H1 (cell line): ENCODE results near the gene CKLF. TPM values are rescaled to one million over a fixed set of nuclear protein-coding genes. Genes with fewer than 3 reads are reported as not detected.

Experiments
- CTCF ChIA-PET: fragments of 300-600 bp; sonication (Branson Sonifier 250); formaldehyde crosslinking; loops from one replicate; lab custom pipeline; 2021; ENCODE audit not compliant: partially characterized antibody; lab: Charles Lee
- POLR2A ChIA-PET: fragments of 300-600 bp; sonication (Branson Sonifier 250); formaldehyde crosslinking; loops from one replicate; lab custom pipeline; 2021; ENCODE audit warnings: inconsistent platforms; ENCODE audit not compliant: partially characterized antibody; lab: Charles Lee
- DNase-seq, 2 experiments: peaks; one replicate each; pipeline versions ENCODE4 v3.0.0 to v3.0.0-alpha.2; 2010 to 2022; ENCODE audit warnings: low spot score in 2 of 2, low read depth in 1 of 2, mixed read lengths in 1 of 2
- FAIRE-seq: peaks from 2 replicates; lab custom pipeline; 2011; peaks lifted over from hg19 to GRCh38; lab: Jason Lieb, UNC
- H2AFZ ChIP-seq: 2 replicates; pipeline ENCODE4 v1.8.1; 2012; ENCODE audit warnings: low read length, inconsistent platforms
- H2AK5ac ChIP-seq: 2 replicates; pipeline ENCODE4 v1.6.1; 2013; ENCODE audit warnings: low read depth, low read length
- H2BK120ac ChIP-seq: replicated peaks from 2 replicates; pipeline ENCODE3; 2013; ENCODE audit warnings: low read depth, low read length, inconsistent platforms
- H2BK12ac ChIP-seq: 2 replicates; pipeline ENCODE4 v1.6.1; 2013; ENCODE audit warnings: low read depth, low read length
- H2BK15ac ChIP-seq: 2 replicates; pipeline ENCODE4 v1.6.1; 2013; ENCODE audit warnings: low read length
- H2BK20ac ChIP-seq: 2 replicates; pipeline ENCODE4 v1.6.1; 2013; ENCODE audit warnings: low read length
- H2BK5ac ChIP-seq: 2 replicates; pipeline ENCODE4 v1.6.1; 2013; ENCODE audit warnings: low read depth, low read length
- H3K14ac ChIP-seq: 2 replicates; pipeline ENCODE4 v1.6.1; 2013; ENCODE audit warnings: inconsistent platforms; ENCODE audit not compliant: insufficient read length
- H3K18ac ChIP-seq: 2 replicates; pipeline ENCODE4 v1.6.1; 2013; ENCODE audit warnings: low read length; ENCODE audit errors: extremely low read depth
- H3K23ac ChIP-seq: 2 replicates; pipeline ENCODE4 v1.6.1; 2013; ENCODE audit warnings: inconsistent platforms; ENCODE audit not compliant: insufficient read length
- H3K23me2 ChIP-seq: 2 replicates; pipeline ENCODE4 v1.6.1; 2013; ENCODE audit warnings: low read depth, low read length
- H3K27ac ChIP-seq: 2 replicates; pipeline ENCODE4 v1.6.1; 2011; ENCODE audit warnings: low read depth, low read length, inconsistent platforms
- H3K27me3 ChIP-seq, 4 experiments: replicated peaks in 1 of 4; 1 replicate in 1 of 4; 2 replicates in 3 of 4; pipeline versions ENCODE4 v1.6.1 to v1.8.1; 2011 to 2013; ENCODE audit warnings: low read length in 3 of 4, mild to moderate bottlenecking in 3 of 4, inconsistent platforms in 2 of 4, mixed read lengths in 2 of 4, moderate library complexity in 1 of 4; ENCODE audit not compliant: control insufficient read depth in 3 of 4, insufficient read depth in 3 of 4; ENCODE audit errors: extremely low read depth in 1 of 4
- H3K36me3 ChIP-seq, 4 experiments: 2 replicates each; pipeline versions ENCODE4 v1.6.1 to v1.8.1; 2011 to 2013; ENCODE audit warnings: mild to moderate bottlenecking in 4 of 4, low read length in 3 of 4, moderate library complexity in 2 of 4, control low read depth in 1 of 4, inconsistent platforms in 1 of 4; ENCODE audit not compliant: insufficient read depth in 4 of 4, control insufficient read depth in 2 of 4
- H3K4ac ChIP-seq: replicated peaks from 2 replicates; pipeline ENCODE3; 2013; ENCODE audit warnings: low read length, low read depth, mixed read lengths, inconsistent platforms; ENCODE audit not compliant: insufficient read length
- H3K4me1 ChIP-seq, 4 experiments: replicated peaks in 1 of 4; 1 replicate in 1 of 4; 2 replicates in 3 of 4; pipeline versions ENCODE4 v1.6.1 to v1.8.1; 2011 to 2013; ENCODE audit warnings: low read length in 3 of 4, inconsistent platforms in 2 of 4, mixed read lengths in 1 of 4; ENCODE audit not compliant: insufficient read depth in 4 of 4, control insufficient read depth in 3 of 4
- H3K4me2 ChIP-seq, 2 experiments: 2 replicates each; pipeline versions ENCODE4 v1.6.1 to v1.8.1; 2011 to 2013; ENCODE audit warnings: low read depth in 2 of 2, low read length in 2 of 2, control low read depth in 1 of 2, inconsistent platforms in 1 of 2, mild to moderate bottlenecking in 1 of 2; ENCODE audit not compliant: insufficient read depth in 1 of 2
- H3K4me3 ChIP-seq, 4 experiments: fragments of 200-600, 300-600 bp in 1 of 4; sonication (generic), shearing (Covaris generic), sonication (Bioruptor Twin) in 1 of 4; 2 replicates each; pipeline versions ENCODE4 v1.5.1 to v1.8.1; 2011 to 2016; ENCODE audit warnings: low read length in 4 of 4, low read depth in 3 of 4, control low read depth in 2 of 4, inconsistent platforms in 2 of 4, mild to moderate bottlenecking in 2 of 4, mixed read lengths in 1 of 4, moderate library complexity in 1 of 4; ENCODE audit not compliant: insufficient read depth in 2 of 4; ENCODE audit errors: extremely low read depth in 1 of 4
- H3K56ac ChIP-seq: replicated peaks from 2 replicates; pipeline ENCODE3; 2013; ENCODE audit warnings: low read depth, mild to moderate bottlenecking, mixed read lengths, low read length, inconsistent platforms; ENCODE audit not compliant: insufficient read length
- H3K79me1 ChIP-seq: 2 replicates; pipeline ENCODE4 v1.6.1; 2013; ENCODE audit warnings: low read depth, low read length, control low read depth
- H3K79me2 ChIP-seq, 2 experiments: 2 replicates each; pipeline versions ENCODE4 v1.6.1 to v1.8.1; 2012 to 2013; ENCODE audit warnings: low read length in 2 of 2, mild to moderate bottlenecking in 2 of 2, inconsistent platforms in 1 of 2; ENCODE audit not compliant: insufficient read depth in 2 of 2, control insufficient read depth in 1 of 2
- H3K9ac ChIP-seq, 4 experiments: replicated peaks in 1 of 4; 1 replicate in 1 of 4; 2 replicates in 3 of 4; pipeline versions ENCODE4 v1.6.1 to v1.8.1; 2011 to 2013; ENCODE audit warnings: low read depth in 3 of 4, low read length in 3 of 4, control low read depth in 2 of 4, mild to moderate bottlenecking in 2 of 4, moderate library complexity in 2 of 4, inconsistent platforms in 1 of 4; ENCODE audit errors: extremely low read depth in 1 of 4
- H3K9me3 ChIP-seq, 2 experiments: 2 replicates each; pipeline versions ENCODE4 v1.6.1 to v1.8.1; 2012 to 2013; ENCODE audit warnings: mild to moderate bottlenecking in 2 of 2, moderate library complexity in 2 of 2, control low read depth in 1 of 2, inconsistent platforms in 1 of 2, low read depth in 1 of 2, low read length in 1 of 2, mixed read lengths in 1 of 2; ENCODE audit not compliant: insufficient read depth in 2 of 2
- H4K20me1 ChIP-seq, 2 experiments: replicated peaks in 1 of 2; 2 replicates each; pipeline versions ENCODE3 to v1.8.1; 2011 to 2013; ENCODE audit warnings: inconsistent platforms in 2 of 2, low read length in 2 of 2, mild to moderate bottlenecking in 1 of 2; ENCODE audit not compliant: insufficient read depth in 2 of 2, control insufficient read depth in 1 of 2
- H4K5ac ChIP-seq: 2 replicates; pipeline ENCODE4 v1.6.1; 2013; ENCODE audit warnings: low read length, low read depth, mixed read lengths, inconsistent platforms; ENCODE audit not compliant: insufficient read length
- H4K8ac ChIP-seq: 2 replicates; pipeline ENCODE4 v1.8.0; 2013; ENCODE audit warnings: mild to moderate bottlenecking, moderate library complexity, low read length, inconsistent platforms; ENCODE audit not compliant: insufficient read depth; ENCODE audit errors: extremely low read depth
- H4K91ac ChIP-seq: replicated peaks from 2 replicates; pipeline ENCODE3; 2013; ENCODE audit warnings: low read length, mixed read lengths, inconsistent platforms; ENCODE audit not compliant: insufficient read length
- ASH2L ChIP-seq: fragments of 200-600, 300-600 bp; sonication (generic); IDR thresholded peaks from one replicate; pipeline ENCODE4 v1.7.1; 2017; ENCODE audit warnings: low read length
- ATF3 ChIP-seq: IDR thresholded peaks from 2 replicates; pipeline ENCODE4 v1.6.1; 2011; ENCODE audit warnings: low read depth, mild to moderate bottlenecking, low read length; ENCODE audit not compliant: insufficient read depth
- BCL11A ChIP-seq, 2 experiments: IDR thresholded peaks; one replicate each; pipeline ENCODE4 v1.6.1; 2011; ENCODE audit warnings: low read depth in 2 of 2, low read length in 2 of 2, mild to moderate bottlenecking in 2 of 2
- BRCA1 ChIP-seq: IDR thresholded peaks from 2 replicates; pipeline ENCODE4 v1.6.1; 2012; ENCODE audit warnings: low read depth, low read length, improper control_type of control experiment
- GABPA ChIP-seq: IDR thresholded peaks from 2 replicates; pipeline ENCODE4 v1.6.1; 2011; ENCODE audit warnings: mild to moderate bottlenecking, low read length, moderate library complexity, borderline replicate concordance; ENCODE audit not compliant: insufficient read depth
- KDM1A ChIP-seq: fragments of 200-600, 300-600 bp; sonication (generic); IDR thresholded peaks from 2 replicates; pipeline ENCODE4 v1.7.1; 2016; ENCODE audit warnings: mild to moderate bottlenecking, low read length, borderline replicate concordance
- MAX ChIP-seq: IDR thresholded peaks from 2 replicates; pipeline ENCODE4 v1.6.1; 2012; ENCODE audit warnings: inconsistent platforms
- POLR2A ChIP-seq, 2 experiments: IDR thresholded peaks; 1 replicate in 1 of 2; 2 replicates in 1 of 2; pipeline ENCODE4 v1.6.1; 2011; ENCODE audit warnings: low read depth in 2 of 2, low read length in 2 of 2, mild to moderate bottlenecking in 2 of 2; ENCODE audit errors: control extremely low read depth in 1 of 2
- POLR2AphosphoS5 ChIP-seq: IDR thresholded peaks from 2 replicates; pipeline ENCODE4 v1.6.1; 2011; ENCODE audit warnings: low read depth, low read length
- POU5F1 ChIP-seq: IDR thresholded peaks from 2 replicates; pipeline ENCODE4 v1.6.1; 2011; ENCODE audit warnings: low read depth, mild to moderate bottlenecking, low read length, moderate library complexity
- SIN3A ChIP-seq, 2 experiments: IDR thresholded peaks in 1 of 2; conservative IDR thresholded peaks in 1 of 2; 2 replicates each; pipeline ENCODE4 v1.6.1; 2011 to 2012; ENCODE audit warnings: low read length in 2 of 2, improper control_type of control experiment in 1 of 2, low read depth in 1 of 2, mild to moderate bottlenecking in 1 of 2
- SIRT6 ChIP-seq: IDR thresholded peaks from one replicate; pipeline ENCODE4 v1.7.1; 2012; ENCODE audit warnings: low read length, inconsistent platforms
- SIX5 ChIP-seq: IDR thresholded peaks from 2 replicates; pipeline ENCODE4 v1.6.1; 2011; ENCODE audit warnings: mild to moderate bottlenecking, low read depth, low read length
- WGBS, 2 experiments: shearing (Covaris generic) in 1 of 2; methylation state at CpG; one replicate each; pipeline versions ENCODE4 v1.1.6 to v1.1.7; 2013 to 2015; ENCODE audit warnings: low lambda C conversion rate in 2 of 2, mixed read lengths in 2 of 2, inconsistent platforms in 1 of 2, low coverage in 1 of 2, missing lambda C conversion rate in 1 of 2; ENCODE audit not compliant: insufficient replicate concordance in 2 of 2, insufficient coverage in 1 of 2, insufficient read length in 1 of 2; ENCODE audit errors: extremely low coverage in 1 of 2, missing lambda C conversion rate in 1 of 2; 5-methylcytosine and 5-hydroxymethylcytosine counted together
- polyA plus RNA-seq, 7 experiments: library from polyadenylated mRNA; depleted of rRNA in 3 of 7; stranded (reverse) in 5 of 7; unstranded in 2 of 7; fragments of >200 nt in 5 of 7; fragments of 200-250 nt in 2 of 7; gene quantifications; 1 replicate in 5 of 7; 2 replicates in 1 of 7; 4 replicates in 1 of 7; pipeline versions ENCODE4 v1.2.1 to v1.2.3, GENCODE V29; 2011 to 2013; ENCODE audit warnings: missing spikeins in 2 of 7, mixed read lengths in 2 of 7
- total RNA-seq: library from RNA; stranded (reverse); fragmentation: NEBNext Ultra II Directional; extraction: Animal tissue kit (Norgen Biotek cat#: 25700); gene quantifications from 2 replicates; pipeline ENCODE4 v1.2.1, GENCODE V29; 2021

CKLF gene
- total and polyA plus RNA-seq, 2 of the 8 experiments (the other 6 are each of a cell fraction or from before 2014, with no cell fraction given), result 21.1 to 63.5 TPM

GRCh38 chr16:66563574-66564334, 11.4 kb downstream of the CKLF start:
- Histone ChIP-seq H2AFZ (no peak overlapping the region), H2BK15ac (no peak overlapping the region), H3K9me3 (no peaks in the 10 kb centered on the region), H2BK120ac (no peak overlapping the region), H3K36me3 (peaks cover 0 to 5% (median 0%) of the 10 kb centered on the region in 4 experiments; a peak in 3 of 8 replicates), H3K4ac (no peak overlapping the region), H3K4me3 (no peak overlapping the region), H4K5ac (no peak overlapping the region), H4K8ac (no peak overlapping the region), H3K18ac (no peak overlapping the region), H4K20me1 (peaks cover 0 to 2% of the 10 kb centered on the region in 2 experiments), H3K4me2 (no peak overlapping the region), H3K9ac (no peak overlapping the region), H3K4me1 (no peaks in the 10 kb centered on the region), H3K23me2 (no peaks in the 10 kb centered on the region), H3K79me2 (no peaks in the 10 kb centered on the region), H3K79me1 (no peaks in the 10 kb centered on the region), H2BK20ac (no peak overlapping the region), H2BK12ac (no peak overlapping the region), H3K56ac (no peak overlapping the region), H4K91ac (no peak overlapping the region), H2AK5ac (no peak overlapping the region), H3K14ac (no peak overlapping the region), H3K23ac (no peak overlapping the region), H3K27ac (no peak overlapping the region), H3K27me3 (no peaks in the 10 kb centered on the region), H2BK5ac (no peak overlapping the region)
- FAIRE-seq (no peak), DNase-seq (no peak)
- CTCF ChIA-PET, result interaction anchor here (0.8 to 5.2 kb wide), 14 partner anchors 8 to 157 kb away, joined by 3 to 25 read pairs (median 6); partner anchors contain the start of genes CKLF and CMTM2
- POLR2A ChIA-PET, result interaction anchor here (1.2 to 2.5 kb wide), 2 partner anchors 12 to 13 kb away, joined by 4 to 9 read pairs; partner anchors contain the start of gene TK2
- WGBS, 2 experiments, result 98% methylated on average over 2 of the region's 2 CpGs; no CpG with 5 or more reads in 1 of the 2 experiments
- TF ChIP-seq GABPA (no peak), POU5F1 (no peak), SIX5 (no peak), ATF3 (no peak), BCL11A (IDR thresholded peaks at IDR 0.05; ENCODE audit: low read depth in 2 of 2, low read length in 2 of 2) (no peak), POLR2AphosphoS5 (no peak), KDM1A (no peak), ASH2L (no peak), POLR2A (IDR thresholded peaks at IDR 0.05; ENCODE audit: control extremely low read depth in 1 of 2, low read depth in 2 of 2, low read length in 2 of 2) (no peak), BRCA1 (no peak), SIN3A (conservative IDR thresholded peaks at IDR 0.05 in 1 of 2, IDR thresholded peaks at IDR 0.05 in 1 of 2; ENCODE audit: low read depth in 1 of 2, low read length in 2 of 2) (no peak), MAX (no peak), SIRT6 (no peak)
